GM18861 (cell line): Measurements from ENCODE around the gene MYO1D.

Experiments used
- ATAC-seq: cut with Tn5 transposase; IDR thresholded peaks from one replicate; pipeline ENCODE4 v1.9.1; 2021; ENCODE audit not compliant: unreplicated experiment

The MYO1D gene

GRCh38 chr17:32591405-32591804 is 285.5 kb downstream of the MYO1D start:
- no peak for ATAC-seq

GRCh38 chr17:32590974-32591373 is 285.9 kb downstream of the MYO1D start:
- ATAC-seq: no peak

- no peak for ATAC-seq
Observed at GRCh38 chr17:32588982-32589381, 287.9 kb downstream of the MYO1D start.

GRCh38 chr17:32588135-32588534 is 288.8 kb downstream of the MYO1D start:
- no peak for ATAC-seq

GRCh38 chr17:32586666-32587065 is 290.3 kb downstream of the MYO1D start:
- no peak for ATAC-seq

GRCh38 chr17:32584792-32585191 is 292.1 kb downstream of the MYO1D start:
- ATAC-seq: no peak

- no peak for ATAC-seq
Observed at GRCh38 chr17:32583053-32583452, 293.9 kb downstream of the MYO1D start.

- ATAC-seq: no peak
Observed at GRCh38 chr17:32575852-32576251, 301.1 kb downstream of the MYO1D start.

- no peak for ATAC-seq
Observed at GRCh38 chr17:32570081-32570396, 306.9 kb downstream of the MYO1D start.

GRCh38 chr17:32569171-32570080 is 307.5 kb downstream of the MYO1D start:
- ATAC-seq: peak; percentile 45

- ATAC-seq: no peak
Observed at GRCh38 chr17:32568705-32569104, 308.2 kb downstream of the MYO1D start.

- ATAC-seq: no peak
Observed at GRCh38 chr17:32567511-32567910, 309.4 kb downstream of the MYO1D start.

- no peak for ATAC-seq
Observed at GRCh38 chr17:32567086-32567485, 309.8 kb downstream of the MYO1D start.

GRCh38 chr17:32566303-32566702 is 310.6 kb downstream of the MYO1D start:
- no peak for ATAC-seq

- ATAC-seq: no peak
Observed at GRCh38 chr17:32565401-32565800, 311.5 kb downstream of the MYO1D start.

GRCh38 chr17:32564325-32564724 is 312.6 kb downstream of the MYO1D start:
- no peak for ATAC-seq

GRCh38 chr17:32563583-32563982 is 313.3 kb downstream of the MYO1D start:
- ATAC-seq: no peak

GRCh38 chr17:32558997-32559650 is 317.8 kb downstream of the MYO1D start:
- ATAC-seq: peak; percentile 77

GRCh38 chr17:32558326-32558955 is 318.5 kb downstream of the MYO1D start:
- no peak for ATAC-seq

GRCh38 chr17:32555611-32556310 is 321.2 kb downstream of the MYO1D start:
- ATAC-seq: no peak

GRCh38 chr17:32553168-32553567 is 323.8 kb downstream of the MYO1D start:
- ATAC-seq: no peak
